HepG2 (cell line): Measurements from ENCODE around the gene COMP. TPM values are rescaled to one million over a fixed set of nuclear protein-coding genes. Genes with fewer than 3 reads are reported as not detected.

ENCODE experiments used
- ARHGAP35 ChIP-seq: sonication (generic); formaldehyde crosslinking; IDR thresholded peaks from 2 replicates; pipeline ENCODE4 v1.9.0; 2022; ENCODE audit warnings: mild to moderate bottlenecking, inconsistent platforms, moderate library complexity, missing genetic modification reagents, borderline replicate concordance
- ARID2 ChIP-seq: sonication (generic); formaldehyde crosslinking; IDR thresholded peaks from 2 replicates; pipeline ENCODE4 v1.8.1; 2022; ENCODE audit warnings: mild to moderate bottlenecking, missing genetic modification reagents, borderline replicate concordance
- CBX2 ChIP-seq, 2 experiments: fragments of 200-600 bp in 1 of 2; sonication (generic); formaldehyde crosslinking in 1 of 2; IDR thresholded peaks; 2 replicates each; pipeline versions ENCODE4 v1.7.0 to v1.8.1; 2018 to 2022; ENCODE audit warnings: low read depth in 2 of 2, low read length in 1 of 2, mild to moderate bottlenecking in 1 of 2, missing genetic modification reagents in 1 of 2
- DMAP1 ChIP-seq: IDR thresholded peaks from 2 replicates; pipeline ENCODE4 v1.6.1; 2016
- ERF ChIP-seq: IDR thresholded peaks from 2 replicates; pipeline ENCODE4 v1.6.1; 2018; ENCODE audit warnings: missing biosample characterization, missing genetic modification reagents
- HNRNPL ChIP-seq: fragments of 200-400 bp; formaldehyde crosslinking; IDR thresholded peaks from 2 replicates; pipeline ENCODE4 v1.6.1; 2017; ENCODE audit warnings: mild to moderate bottlenecking, low read depth, low read length
- MAFG ChIP-seq: sonication (generic); formaldehyde crosslinking; IDR thresholded peaks from 2 replicates; pipeline ENCODE4 v1.5.1; 2020; ENCODE audit warnings: mild to moderate bottlenecking, missing genetic modification reagents
- NFE2L2 ChIP-seq: fragments of 150-350 bp; IDR thresholded peaks from 2 replicates; pipeline ENCODE4 v1.6.1; 2014; ENCODE audit warnings: low read length
- ZNF205 ChIP-seq: IDR thresholded peaks from 2 replicates; pipeline ENCODE4 v1.6.1; 2018; ENCODE audit warnings: missing biosample characterization, missing genetic modification reagents
- ZNF547 ChIP-seq: sonication (generic); formaldehyde crosslinking; IDR thresholded peaks from 2 replicates; pipeline ENCODE4 v1.5.1; 2020; ENCODE audit warnings: mild to moderate bottlenecking, missing genetic modification reagents
- ZNF609 ChIP-seq: sonication (generic); formaldehyde crosslinking; IDR thresholded peaks from 2 replicates; pipeline ENCODE4 v1.4.0; 2020; ENCODE audit warnings: mild to moderate bottlenecking, missing genetic modification reagents, borderline replicate concordance
- ZNF713 ChIP-seq: sonication (generic); formaldehyde crosslinking; IDR thresholded peaks from 2 replicates; pipeline ENCODE4 v1.4.0; 2020; ENCODE audit warnings: mild to moderate bottlenecking, missing genetic modification reagents
- ZNF775 ChIP-seq: sonication (generic); formaldehyde crosslinking; IDR thresholded peaks from 2 replicates; pipeline ENCODE4 v1.4.0; 2020; ENCODE audit warnings: missing genetic modification reagents, mild to moderate bottlenecking, moderate library complexity, borderline replicate concordance
- polyA plus RNA-seq, 8 experiments: library from polyadenylated mRNA; depleted of rRNA in 3 of 8; stranded (reverse) in 7 of 8; unstranded in 1 of 8; fragments of >200 nt; fragmentation: Illumina TruSeq in 4 of 8; extraction: Trizol in 4 of 8; gene quantifications; 2 replicates each; pipeline versions ENCODE4 v1.2.1 to v1.2.3, GENCODE V29; 2011 to 2016; ENCODE audit warnings: low read depth in 4 of 8, missing spikeins in 1 of 8, mixed read lengths in 1 of 8; ENCODE audit not compliant: insufficient read depth in 1 of 8
- total RNA-seq, 5 experiments: library from RNA; depleted of rRNA; stranded (reverse); fragments of >200 nt; fragmentation: Illumina TruSeq; extraction: Trizol; gene quantifications; 2 replicates each; pipeline ENCODE4 v1.2.3, GENCODE V29; 2016; ENCODE audit warnings: low read depth in 1 of 5
- TF ChIP-seq, protein P1 (sequence below): sonication (generic); formaldehyde crosslinking; IDR thresholded peaks from 2 replicates; pipeline ENCODE4 v1.8.0; 2022; ENCODE audit warnings: missing genetic modification reagents, mild to moderate bottlenecking, moderate library complexity, borderline replicate concordance
- TF ChIP-seq, protein P2 (sequence below): sonication (generic); formaldehyde crosslinking; IDR thresholded peaks from 2 replicates; pipeline ENCODE4 v1.4.0; 2020; ENCODE audit warnings: low read depth, mild to moderate bottlenecking, missing genetic modification reagents
- TF ChIP-seq, protein P3 (sequence below): IDR thresholded peaks from 2 replicates; pipeline ENCODE4 v1.6.1; 2012; ENCODE audit warnings: low read depth, low read length, improper control_type of control experiment

Gene COMP
- total and polyA plus RNA-seq, 2 of the 13 experiments (the other 11 are each of a cell fraction or from before 2014, with no cell fraction given), result 0.04 to 0.13 TPM

DNA sequence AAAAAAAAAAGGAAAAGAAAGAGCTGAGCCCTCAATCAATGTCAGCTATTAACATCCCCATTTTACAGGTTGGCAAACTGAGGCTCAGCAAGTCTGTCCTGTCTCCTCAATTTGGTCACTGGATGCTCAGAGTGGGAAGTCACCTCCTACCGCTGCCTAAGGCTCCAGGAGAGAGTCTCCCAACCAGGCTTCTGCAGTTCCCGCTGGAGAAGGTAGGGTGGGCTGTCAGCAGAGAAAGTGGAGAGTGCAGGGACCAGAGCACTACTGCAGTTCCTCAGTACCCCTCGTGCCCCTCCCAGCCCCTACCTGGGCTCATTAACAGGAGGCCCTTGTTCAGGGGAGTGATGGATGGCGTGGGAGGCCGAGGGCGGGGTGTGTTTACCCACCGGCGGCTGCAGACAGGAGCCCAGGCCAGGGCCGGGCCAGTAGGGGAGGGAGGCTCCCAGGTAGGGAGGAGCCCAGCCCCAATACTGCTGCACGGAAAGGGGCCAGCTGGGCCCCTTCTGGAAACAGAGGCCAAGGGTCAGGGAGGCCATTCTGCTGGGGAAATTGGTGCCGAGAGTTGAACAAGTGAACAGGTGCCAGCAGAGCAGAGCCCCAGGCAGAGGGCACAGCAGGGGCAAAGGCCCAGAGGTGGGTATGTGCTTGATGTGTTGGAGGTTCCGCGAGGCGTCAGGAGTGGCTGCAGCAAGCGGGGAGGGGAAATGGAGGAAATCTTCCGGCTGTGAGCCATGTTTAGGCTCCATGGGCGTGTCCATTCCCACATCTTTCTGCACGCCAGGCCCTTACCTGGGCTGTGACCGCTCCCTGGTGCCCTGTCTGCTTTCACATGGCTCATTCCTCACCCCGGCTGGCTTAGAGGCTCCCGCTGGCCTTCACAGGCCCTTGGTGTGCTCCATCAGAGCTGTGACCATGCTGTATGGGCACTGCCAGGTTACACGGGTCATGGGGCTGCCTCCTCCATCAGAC lies 7.6 kb upstream of the COMP start (continued):
- TF ChIP-seq, protein P1, sequence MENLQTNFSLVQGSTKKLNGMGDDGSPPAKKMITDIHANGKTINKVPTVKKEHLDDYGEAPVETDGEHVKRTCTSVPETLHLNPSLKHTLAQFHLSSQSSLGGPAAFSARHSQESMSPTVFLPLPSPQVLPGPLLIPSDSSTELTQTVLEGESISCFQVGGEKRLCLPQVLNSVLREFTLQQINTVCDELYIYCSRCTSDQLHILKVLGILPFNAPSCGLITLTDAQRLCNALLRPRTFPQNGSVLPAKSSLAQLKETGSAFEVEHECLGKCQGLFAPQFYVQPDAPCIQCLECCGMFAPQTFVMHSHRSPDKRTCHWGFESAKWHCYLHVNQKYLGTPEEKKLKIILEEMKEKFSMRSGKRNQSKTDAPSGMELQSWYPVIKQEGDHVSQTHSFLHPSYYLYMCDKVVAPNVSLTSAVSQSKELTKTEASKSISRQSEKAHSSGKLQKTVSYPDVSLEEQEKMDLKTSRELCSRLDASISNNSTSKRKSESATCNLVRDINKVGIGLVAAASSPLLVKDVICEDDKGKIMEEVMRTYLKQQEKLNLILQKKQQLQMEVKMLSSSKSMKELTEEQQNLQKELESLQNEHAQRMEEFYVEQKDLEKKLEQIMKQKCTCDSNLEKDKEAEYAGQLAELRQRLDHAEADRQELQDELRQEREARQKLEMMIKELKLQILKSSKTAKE (CRISPR knock-in tag), result peak; percentile 66
- TF ChIP-seq ZNF775 (CRISPR knock-in tag) (no peak), HNRNPL (peak; percentile 93), MAFG (no peak), ZNF713 (no peak), DMAP1 (CRISPR knock-in tag) (0 out of 2 replicates have a peak, but pooled peaks have one; percentile 25), ERF (CRISPR knock-in tag) (0 out of 2 replicates have a peak, but pooled peaks have one; percentile 13), ZNF609 (CRISPR knock-in tag) (peak; percentile 75), ARID2 (CRISPR knock-in tag) (no peak), ZNF547 (CRISPR knock-in tag) (no peak), NFE2L2 (no peak), ARHGAP35 (no peak), CBX2 (IDR thresholded peaks at IDR 0.05; ENCODE audit: low read depth, low read length) (no peak), CBX2 (CRISPR knock-in tag; IDR thresholded peaks at IDR 0.05; ENCODE audit: low read depth) (no peak), ZNF205 (CRISPR knock-in tag) (0 out of 2 replicates have a peak, but pooled peaks have one; percentile 49)
- TF ChIP-seq, protein P2, sequence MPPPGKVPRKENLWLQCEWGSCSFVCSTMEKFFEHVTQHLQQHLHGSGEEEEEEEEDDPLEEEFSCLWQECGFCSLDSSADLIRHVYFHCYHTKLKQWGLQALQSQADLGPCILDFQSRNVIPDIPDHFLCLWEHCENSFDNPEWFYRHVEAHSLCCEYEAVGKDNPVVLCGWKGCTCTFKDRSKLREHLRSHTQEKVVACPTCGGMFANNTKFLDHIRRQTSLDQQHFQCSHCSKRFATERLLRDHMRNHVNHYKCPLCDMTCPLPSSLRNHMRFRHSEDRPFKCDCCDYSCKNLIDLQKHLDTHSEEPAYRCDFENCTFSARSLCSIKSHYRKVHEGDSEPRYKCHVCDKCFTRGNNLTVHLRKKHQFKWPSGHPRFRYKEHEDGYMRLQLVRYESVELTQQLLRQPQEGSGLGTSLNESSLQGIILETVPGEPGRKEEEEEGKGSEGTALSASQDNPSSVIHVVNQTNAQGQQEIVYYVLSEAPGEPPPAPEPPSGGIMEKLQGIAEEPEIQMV (CRISPR knock-in tag), result 0 out of 2 replicates have a peak, but pooled peaks have one; percentile 54
- TF ChIP-seq, protein P3, sequence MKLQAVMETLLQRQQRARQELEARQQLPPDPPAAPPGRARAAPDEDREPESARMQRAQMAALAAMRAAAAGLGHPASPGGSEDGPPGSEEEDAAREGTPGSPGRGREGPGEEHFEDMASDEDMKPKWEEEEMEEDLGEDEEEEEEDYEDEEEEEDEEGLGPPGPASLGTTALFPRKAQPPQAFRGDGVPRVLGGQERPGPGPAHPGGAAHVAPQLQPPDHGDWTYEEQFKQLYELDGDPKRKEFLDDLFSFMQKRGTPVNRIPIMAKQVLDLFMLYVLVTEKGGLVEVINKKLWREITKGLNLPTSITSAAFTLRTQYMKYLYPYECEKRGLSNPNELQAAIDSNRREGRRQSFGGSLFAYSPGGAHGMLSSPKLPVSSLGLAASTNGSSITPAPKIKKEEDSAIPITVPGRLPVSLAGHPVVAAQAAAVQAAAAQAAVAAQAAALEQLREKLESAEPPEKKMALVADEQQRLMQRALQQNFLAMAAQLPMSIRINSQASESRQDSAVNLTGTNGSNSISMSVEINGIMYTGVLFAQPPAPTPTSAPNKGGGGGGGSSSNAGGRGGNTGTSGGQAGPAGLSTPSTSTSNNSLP, result no peak
